Measurements from ENCODE around the gene EMILIN3. TPM values are rescaled to one million over a fixed set of nuclear protein-coding genes. Genes with fewer than 3 reads are reported as not detected.

The EMILIN3 gene
- total RNA-seq, 1 experiment from 2014 or later = 1.7 TPM

DNA sequence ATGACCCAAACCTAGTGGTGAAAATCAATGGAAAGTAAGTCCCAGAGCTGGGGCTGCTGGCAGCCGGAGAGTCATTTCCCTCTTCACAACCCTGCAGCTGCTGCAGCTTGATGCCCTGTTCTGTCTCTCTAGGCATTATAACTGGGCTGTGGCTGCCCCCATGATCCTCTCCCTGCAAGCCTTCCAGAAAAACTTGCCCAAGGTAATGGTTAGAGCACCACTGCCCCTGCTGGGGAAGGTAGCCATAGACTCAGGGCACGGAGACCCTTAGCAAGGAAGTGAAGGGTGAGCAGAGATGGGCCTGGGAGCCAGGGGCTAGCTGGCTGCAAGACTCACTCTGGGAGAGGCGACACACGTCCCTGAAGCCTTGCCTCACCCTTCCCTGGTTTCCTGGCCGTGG is 14.0 kb downstream of the EMILIN3 start:
- Histone ChIP-seq H3K4me1 (ENCODE audit: insufficient read depth, low read length, poor library complexity, severe bottlenecking) (no peaks in the 10 kb centered on the region), H3K36me3 (ENCODE audit: insufficient read depth, low read length, poor library complexity, severe bottlenecking) (no peaks in the 10 kb centered on the region), H3K9me3 (ENCODE audit: low read depth, low read length, poor library complexity, severe bottlenecking) (no peaks in the 10 kb centered on the region), H3K4me3 (ENCODE audit: low read depth, low read length, poor library complexity, severe bottlenecking) (no peak overlapping the region), H3K27me3 (replicated peaks; ENCODE audit: insufficient read depth, low read depth, low read length, poor library complexity) (no peaks in the 10 kb centered on the region), H3K27ac (ENCODE audit: low read depth, low read length, poor library complexity, severe bottlenecking) (no peak overlapping the region)
- intact Hi-C loops (cut with micrococcal nuclease; ENCODE audit: unreplicated experiment) = no loop called here
- BruUV-seq (replicated peaks) = no TSS peak
- POLR2A ChIA-PET (ENCODE audit: low non-redundant PET) = no interaction called here
- CTCF ChIA-PET = no interaction called here
- TF ChIP-seq EZH2 (IDR thresholded peaks at IDR 0.05; ENCODE audit: borderline replicate concordance, low read depth, low read length, poor library complexity, severe bottlenecking) (no peak), CTCF (conservative IDR thresholded peaks at IDR 0.05; ENCODE audit: low read depth, low read length) (no peak)
- no peak for DNase-seq (ENCODE audit: low spot score)

DNA sequence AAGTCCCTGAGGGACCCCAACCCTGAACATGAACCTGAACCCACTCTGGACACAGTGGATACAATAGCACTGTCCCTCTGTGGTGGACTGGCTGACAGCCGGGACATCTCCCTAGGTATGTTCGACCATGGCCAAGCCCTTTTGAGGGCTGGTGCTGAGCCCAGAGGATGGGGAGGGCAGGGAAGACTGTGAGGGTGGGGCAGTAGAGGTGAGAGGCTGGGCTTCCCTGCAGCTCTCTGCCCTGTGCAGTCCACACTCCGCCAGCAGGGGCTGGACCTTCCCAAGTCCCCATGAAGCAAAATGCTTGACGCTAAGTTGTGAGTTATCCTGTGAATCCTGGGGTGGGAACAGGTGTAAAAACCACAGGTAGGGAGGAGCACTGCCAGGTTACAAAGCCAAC is 14.5 kb downstream of the EMILIN3 start:
- Histone ChIP-seq H3K4me1 (ENCODE audit: insufficient read depth, low read length, poor library complexity, severe bottlenecking) (no peaks in the 10 kb centered on the region), H3K27ac (ENCODE audit: low read depth, low read length, poor library complexity, severe bottlenecking) (no peak overlapping the region), H3K9me3 (ENCODE audit: low read depth, low read length, poor library complexity, severe bottlenecking) (no peaks in the 10 kb centered on the region), H3K27me3 (replicated peaks; ENCODE audit: insufficient read depth, low read depth, low read length, poor library complexity) (no peaks in the 10 kb centered on the region), H3K4me3 (ENCODE audit: low read depth, low read length, poor library complexity, severe bottlenecking) (no peak overlapping the region), H3K36me3 (ENCODE audit: insufficient read depth, low read length, poor library complexity, severe bottlenecking) (no peaks in the 10 kb centered on the region)
- BruUV-seq (replicated peaks) = no TSS peak
- CTCF ChIA-PET = no interaction called here
- POLR2A ChIA-PET (ENCODE audit: low non-redundant PET) = interaction anchor here (0.6 kb wide), 1 partner anchor 1910 kb away, joined by 11 read pairs; no protein-coding TSS in a partner anchor
- TF ChIP-seq CTCF (conservative IDR thresholded peaks at IDR 0.05; ENCODE audit: low read depth, low read length) = 0 out of 2 replicates have a peak, but pooled peaks have one; percentile 20
- TF ChIP-seq EZH2 (IDR thresholded peaks at IDR 0.05; ENCODE audit: borderline replicate concordance, low read depth, low read length, poor library complexity, severe bottlenecking) = no peak
- intact Hi-C loops (cut with micrococcal nuclease; ENCODE audit: unreplicated experiment) = no loop called here
- no peak for DNase-seq (ENCODE audit: low spot score)

DNA sequence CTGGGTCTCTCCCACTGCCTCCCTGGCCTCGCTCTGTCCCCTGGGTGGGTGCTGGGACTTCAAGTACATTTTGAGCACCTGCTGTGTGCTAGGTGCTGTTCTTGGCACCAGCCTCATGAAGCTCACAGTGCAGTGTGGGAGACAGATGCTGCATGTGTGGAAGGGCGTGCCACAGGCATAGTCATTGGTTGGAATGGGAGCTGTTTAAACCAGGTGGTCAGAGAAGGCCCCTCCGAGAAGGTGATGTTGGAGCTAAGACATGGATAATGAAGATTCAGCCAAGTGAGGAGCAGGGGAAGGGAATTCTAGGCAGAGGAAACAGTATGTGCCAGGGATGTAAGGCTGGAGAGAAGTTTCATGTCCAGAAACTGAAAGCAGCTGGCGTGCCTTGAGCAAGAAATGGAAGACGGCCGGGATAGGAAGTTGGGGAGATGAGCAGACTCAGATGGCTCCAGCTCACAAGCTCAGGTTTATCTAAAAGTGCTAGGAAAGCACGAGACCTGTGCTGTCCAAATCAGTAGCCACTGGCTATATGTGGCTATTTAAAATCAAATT is 16.1 kb downstream of the EMILIN3 start:
- no TSS peak for BruUV-seq (replicated peaks)
- ChIA-PET CTCF (no interaction called here), POLR2A (ENCODE audit: low non-redundant PET) (no interaction called here)
- no peak for DNase-seq (ENCODE audit: low spot score)
- Histone ChIP-seq H3K4me1 (ENCODE audit: insufficient read depth, low read length, poor library complexity, severe bottlenecking) (no peaks in the 10 kb centered on the region), H3K27ac (ENCODE audit: low read depth, low read length, poor library complexity, severe bottlenecking) (no peak overlapping the region), H3K27me3 (replicated peaks; ENCODE audit: insufficient read depth, low read depth, low read length, poor library complexity) (no peaks in the 10 kb centered on the region), H3K36me3 (ENCODE audit: insufficient read depth, low read length, poor library complexity, severe bottlenecking) (no peaks in the 10 kb centered on the region), H3K9me3 (ENCODE audit: low read depth, low read length, poor library complexity, severe bottlenecking) (no peaks in the 10 kb centered on the region), H3K4me3 (ENCODE audit: low read depth, low read length, poor library complexity, severe bottlenecking) (no peak overlapping the region)
- TF ChIP-seq EZH2 (IDR thresholded peaks at IDR 0.05; ENCODE audit: borderline replicate concordance, low read depth, low read length, poor library complexity, severe bottlenecking) (no peak), CTCF (conservative IDR thresholded peaks at IDR 0.05; ENCODE audit: low read depth, low read length) (no peak)
- intact Hi-C loops (cut with micrococcal nuclease; ENCODE audit: unreplicated experiment) = no loop called here
